ENCODE data around the gene CDK19.
"Not testable (repeated sequence)": the region's sequence is repeated elsewhere in the genome, so short reads cannot be mapped to it uniquely, and the experiment has no call there.

CDK19 gene

GRCh38 chr6:110587328-110587727 lies 227.9 kb downstream of the CDK19 start:
- DNase-seq, result no peak
- 82% methylated on average over 2 of the region's 2 CpGs for WGBS
- no peak overlapping the region for H3K27ac ChIP-seq (ENCODE audit: low read length, poor library complexity, severe bottlenecking)

GRCh38 chr6:110581679-110582078 lies 233.6 kb downstream of the CDK19 start:
- H3K79me1 ChIP-seq (replicated peaks; ENCODE audit: low read length, poor library complexity, severe bottlenecking), result no peaks in the 10 kb centered on the region
- H2AFZ ChIP-seq (ENCODE audit: low read depth, low read length), result no peak overlapping the region
- H4K8ac ChIP-seq (ENCODE audit: low read length), result no peak overlapping the region
- H3K4me2 ChIP-seq (ENCODE audit: low read length, poor library complexity, severe bottlenecking), result no peak overlapping the region
- no peak overlapping the region for H2BK120ac ChIP-seq (ENCODE audit: low read depth, low read length)
- H3K27ac ChIP-seq (ENCODE audit: low read length, poor library complexity, severe bottlenecking), result no peak overlapping the region
- H3K9ac ChIP-seq (ENCODE audit: low read length), result no peak overlapping the region
- no peak overlapping the region for H3K4ac ChIP-seq (ENCODE audit: low read depth in 1 of 2, low read length in 2 of 2)
- H3K4me3 ChIP-seq (ENCODE audit: insufficient read depth in 1 of 2, low read depth in 1 of 2, low read length in 2 of 2), result no peak overlapping the region
- H3K4me1 ChIP-seq (ENCODE audit: control insufficient read depth, insufficient read depth, low read depth, low read length), result no peaks in the 10 kb centered on the region
- no peak overlapping the region for H4K91ac ChIP-seq (ENCODE audit: low read length)
- no peak overlapping the region for H3K23ac ChIP-seq (ENCODE audit: low read length in 2 of 2)
- no peak for DNase-seq
- no peak overlapping the region for H2BK5ac ChIP-seq (ENCODE audit: low read depth, low read length, poor library complexity, severe bottlenecking)
- no peak overlapping the region for H3K14ac ChIP-seq (ENCODE audit: low read length in 2 of 2)
- no peaks in the 10 kb centered on the region for H3K36me3 ChIP-seq (ENCODE audit: control insufficient read depth in 1 of 2, insufficient read depth in 2 of 2, low read depth in 1 of 2, low read length in 2 of 2)
- no peak overlapping the region for H3K18ac ChIP-seq (ENCODE audit: low read depth in 1 of 2, low read length in 2 of 2)
- H3K27me3 ChIP-seq (ENCODE audit: control insufficient read depth in 1 of 2, insufficient read depth in 1 of 2, low read length in 2 of 2), result no peaks in the 10 kb centered on the region
- no peak overlapping the region for H2AK5ac ChIP-seq (ENCODE audit: low read length, severe bottlenecking)
- no peak overlapping the region for H2BK12ac ChIP-seq (ENCODE audit: low read length in 2 of 2)
- H2BK15ac ChIP-seq (ENCODE audit: low read depth, poor library complexity, severe bottlenecking), result no peak overlapping the region
- no peaks in the 10 kb centered on the region for H3K9me3 ChIP-seq (ENCODE audit: control insufficient read depth, low read length)

More at GRCh38 chr6:110587328-110587727, 227.9 kb downstream of the CDK19 start:
- no peak overlapping the region for H3K4ac ChIP-seq (ENCODE audit: low read depth in 1 of 2, low read length in 2 of 2)
- H2BK120ac ChIP-seq (ENCODE audit: low read depth, low read length), result no peak overlapping the region
- no peak overlapping the region for H3K18ac ChIP-seq (ENCODE audit: low read depth in 1 of 2, low read length in 2 of 2)
- H3K4me2 ChIP-seq (ENCODE audit: low read length, poor library complexity, severe bottlenecking), result no peak overlapping the region
- peaks cover 2% of the 10 kb centered on the region for H3K4me1 ChIP-seq (ENCODE audit: control insufficient read depth, insufficient read depth, low read depth, low read length)
- no peaks in the 10 kb centered on the region for H3K27me3 ChIP-seq (ENCODE audit: control insufficient read depth in 1 of 2, insufficient read depth in 1 of 2, low read length in 2 of 2)
- no peak overlapping the region for H4K91ac ChIP-seq (ENCODE audit: low read length)
- H2BK12ac ChIP-seq (ENCODE audit: low read length in 2 of 2), result no peak overlapping the region
- no peak overlapping the region for H3K4me3 ChIP-seq (ENCODE audit: insufficient read depth in 1 of 2, low read depth in 1 of 2, low read length in 2 of 2)
- no peaks in the 10 kb centered on the region for H3K79me1 ChIP-seq (replicated peaks; ENCODE audit: low read length, poor library complexity, severe bottlenecking)
- no peak overlapping the region for H3K23ac ChIP-seq (ENCODE audit: low read length in 2 of 2)
- no peaks in the 10 kb centered on the region for H3K36me3 ChIP-seq (ENCODE audit: control insufficient read depth in 1 of 2, insufficient read depth in 2 of 2, low read depth in 1 of 2, low read length in 2 of 2)
- no peaks in the 10 kb centered on the region for H3K9me3 ChIP-seq (ENCODE audit: control insufficient read depth, low read length)
- H3K9ac ChIP-seq (ENCODE audit: low read length), result no peak overlapping the region
- H2BK5ac ChIP-seq (ENCODE audit: low read depth, low read length, poor library complexity, severe bottlenecking), result no peak overlapping the region
- H2AFZ ChIP-seq (ENCODE audit: low read depth, low read length), result no peak overlapping the region
- H2AK5ac ChIP-seq (ENCODE audit: low read length, severe bottlenecking), result no peak overlapping the region
- H3K14ac ChIP-seq (ENCODE audit: low read length in 2 of 2), result no peak overlapping the region
- no peak overlapping the region for H2BK15ac ChIP-seq (ENCODE audit: low read depth, poor library complexity, severe bottlenecking)
- no peak overlapping the region for H4K8ac ChIP-seq (ENCODE audit: low read length)

GRCh38 chr6:110577596-110578167 lies 237.6 kb downstream of the CDK19 start:
- not testable (repeated sequence) for H3K4me1 ChIP-seq (ENCODE audit: control insufficient read depth, insufficient read depth, low read depth, low read length); H2AFZ ChIP-seq (ENCODE audit: low read depth, low read length); H4K8ac ChIP-seq (ENCODE audit: low read length); H2BK5ac ChIP-seq (ENCODE audit: low read depth, low read length, poor library complexity, severe bottlenecking); H3K14ac ChIP-seq (ENCODE audit: low read length in 2 of 2); H3K9me3 ChIP-seq (ENCODE audit: control insufficient read depth, low read length); H3K27ac ChIP-seq (ENCODE audit: low read length, poor library complexity, severe bottlenecking); H3K36me3 ChIP-seq (ENCODE audit: control insufficient read depth in 1 of 2, insufficient read depth in 2 of 2, low read depth in 1 of 2, low read length in 2 of 2); H3K4ac ChIP-seq (ENCODE audit: low read depth in 1 of 2, low read length in 2 of 2); H3K27me3 ChIP-seq (ENCODE audit: control insufficient read depth in 1 of 2, insufficient read depth in 1 of 2, low read length in 2 of 2); H3K4me3 ChIP-seq (ENCODE audit: insufficient read depth in 1 of 2, low read depth in 1 of 2, low read length in 2 of 2); H2AK5ac ChIP-seq (ENCODE audit: low read length, severe bottlenecking); H2BK15ac ChIP-seq (ENCODE audit: low read depth, poor library complexity, severe bottlenecking); H3K4me2 ChIP-seq (ENCODE audit: low read length, poor library complexity, severe bottlenecking); H3K23ac ChIP-seq (ENCODE audit: low read length in 2 of 2); H3K9ac ChIP-seq (ENCODE audit: low read length); H3K79me1 ChIP-seq (replicated peaks; ENCODE audit: low read length, poor library complexity, severe bottlenecking); H2BK12ac ChIP-seq (ENCODE audit: low read length in 2 of 2); H4K91ac ChIP-seq (ENCODE audit: low read length); DNase-seq; H3K18ac ChIP-seq (ENCODE audit: low read depth in 1 of 2, low read length in 2 of 2); H2BK120ac ChIP-seq (ENCODE audit: low read depth, low read length)

- no peak overlapping the region for H3K9ac ChIP-seq (ENCODE audit: low read length)
- H2BK120ac ChIP-seq (ENCODE audit: low read depth, low read length), result no peak overlapping the region
- 86% methylated on average over 5 of the region's 5 CpGs for WGBS
- H2BK5ac ChIP-seq (ENCODE audit: low read depth, low read length, poor library complexity, severe bottlenecking), result no peak overlapping the region
- no peak overlapping the region for H3K4me2 ChIP-seq (ENCODE audit: low read length, poor library complexity, severe bottlenecking)
- H3K27me3 ChIP-seq (ENCODE audit: control insufficient read depth in 1 of 2, insufficient read depth in 1 of 2, low read length in 2 of 2), result no peaks in the 10 kb centered on the region
- H3K4me3 ChIP-seq (ENCODE audit: insufficient read depth in 1 of 2, low read depth in 1 of 2, low read length in 2 of 2), result no peak overlapping the region
- no peak overlapping the region for H3K27ac ChIP-seq (ENCODE audit: low read length, poor library complexity, severe bottlenecking)
- H3K79me1 ChIP-seq (replicated peaks; ENCODE audit: low read length, poor library complexity, severe bottlenecking), result no peaks in the 10 kb centered on the region
- H2AFZ ChIP-seq (ENCODE audit: low read depth, low read length), result no peak overlapping the region
- H4K91ac ChIP-seq (ENCODE audit: low read length), result no peak overlapping the region
- no peak overlapping the region for H2AK5ac ChIP-seq (ENCODE audit: low read length, severe bottlenecking)
- H4K8ac ChIP-seq (ENCODE audit: low read length), result no peak overlapping the region
- no peak for DNase-seq
- no peak overlapping the region for H3K23ac ChIP-seq (ENCODE audit: low read length in 2 of 2)
- H3K18ac ChIP-seq (ENCODE audit: low read depth in 1 of 2, low read length in 2 of 2), result no peak overlapping the region
- no peak overlapping the region for H2BK15ac ChIP-seq (ENCODE audit: low read depth, poor library complexity, severe bottlenecking)
- no peak overlapping the region for H3K4ac ChIP-seq (ENCODE audit: low read depth in 1 of 2, low read length in 2 of 2)
- peaks cover 2% of the 10 kb centered on the region for H3K4me1 ChIP-seq (ENCODE audit: control insufficient read depth, insufficient read depth, low read depth, low read length)
- no peaks in the 10 kb centered on the region for H3K36me3 ChIP-seq (ENCODE audit: control insufficient read depth in 1 of 2, insufficient read depth in 2 of 2, low read depth in 1 of 2, low read length in 2 of 2)
- no peak overlapping the region for H2BK12ac ChIP-seq (ENCODE audit: low read length in 2 of 2)
- no peak overlapping the region for H3K14ac ChIP-seq (ENCODE audit: low read length in 2 of 2)
- no peaks in the 10 kb centered on the region for H3K9me3 ChIP-seq (ENCODE audit: control insufficient read depth, low read length)
These were observed 239.3 kb downstream of the CDK19 start for GRCh38 chr6:110575925-110576463.
